NCI-H510A (cell line): ENCODE data around the gene CBFB.

Source experiments
- DNase-seq: peaks from one replicate; lab custom pipeline; 2025; lab: John Stamatoyannopoulos, UW

The CBFB gene

GRCh38 chr16:67016681-67017420 lies 12.1 kb upstream of the CBFB start:
- no peak for DNase-seq

- no peak for DNase-seq
Measured at GRCh38 chr16:67017421-67017750, 11.6 kb upstream of the CBFB start.

GRCh38 chr16:67017810-67018488 lies 11.0 kb upstream of the CBFB start:
- peak; percentile 84 for DNase-seq

GRCh38 chr16:67019171-67019570 lies 9.8 kb upstream of the CBFB start:
- no peak for DNase-seq

- DNase-seq, result no peak
Measured at GRCh38 chr16:67021321-67021720, 7.6 kb upstream of the CBFB start.

- no peak for DNase-seq
Measured at GRCh38 chr16:67022531-67023214, 6.3 kb upstream of the CBFB start.

GRCh38 chr16:67023689-67024088 lies 5.3 kb upstream of the CBFB start:
- no peak for DNase-seq

GRCh38 chr16:67024384-67025209 lies 4.4 kb upstream of the CBFB start:
- DNase-seq, result no peak

GRCh38 chr16:67025210-67025550 lies 3.8 kb upstream of the CBFB start:
- no peak for DNase-seq

GRCh38 chr16:67026570-67026969 lies 2.4 kb upstream of the CBFB start:
- no peak for DNase-seq

GRCh38 chr16:67027046-67027445 lies 1.9 kb upstream of the CBFB start:
- DNase-seq, result no peak

- no peak for DNase-seq
Measured at GRCh38 chr16:67028167-67028695, 718 bp upstream of the CBFB start.

GRCh38 chr16:67029254-67030096 lies 526 bp downstream of the CBFB start:
- DNase-seq, result no peak

- DNase-seq, result no peak
Measured at GRCh38 chr16:67030221-67030962, 1.4 kb downstream of the CBFB start.

- no peak for DNase-seq
Measured at GRCh38 chr16:67034487-67034886, 5.5 kb downstream of the CBFB start.

- no peak for DNase-seq
Measured at GRCh38 chr16:67035364-67035763, 6.4 kb downstream of the CBFB start.

- DNase-seq, result no peak
Measured at GRCh38 chr16:67036323-67036741, 7.4 kb downstream of the CBFB start.

GRCh38 chr16:67039260-67040020 lies 10.5 kb downstream of the CBFB start:
- DNase-seq, result no peak

GRCh38 chr16:67040166-67040565 lies 11.2 kb downstream of the CBFB start:
- DNase-seq, result no peak

- no peak for DNase-seq
Measured at GRCh38 chr16:67040906-67041305, 12.0 kb downstream of the CBFB start.
